GM12892 (cell line): ENCODE measurements around the gene NOL4L.

ENCODE experiments used
- POLR2A ChIP-seq: IDR thresholded peaks from 2 replicates; pipeline ENCODE4 v1.6.1; 2011; ENCODE audit warnings: low read depth, low read length, control low read depth
- POLR2AphosphoS5 ChIP-seq: IDR thresholded peaks from 2 replicates; pipeline ENCODE4 v1.6.1; 2011; ENCODE audit warnings: low read depth, low read length, control low read depth
- TAF1 ChIP-seq: IDR thresholded peaks from 2 replicates; pipeline ENCODE4 v1.6.1; 2011; ENCODE audit warnings: low read depth, mild to moderate bottlenecking, control low read depth, low read length, borderline replicate concordance

DNA sequence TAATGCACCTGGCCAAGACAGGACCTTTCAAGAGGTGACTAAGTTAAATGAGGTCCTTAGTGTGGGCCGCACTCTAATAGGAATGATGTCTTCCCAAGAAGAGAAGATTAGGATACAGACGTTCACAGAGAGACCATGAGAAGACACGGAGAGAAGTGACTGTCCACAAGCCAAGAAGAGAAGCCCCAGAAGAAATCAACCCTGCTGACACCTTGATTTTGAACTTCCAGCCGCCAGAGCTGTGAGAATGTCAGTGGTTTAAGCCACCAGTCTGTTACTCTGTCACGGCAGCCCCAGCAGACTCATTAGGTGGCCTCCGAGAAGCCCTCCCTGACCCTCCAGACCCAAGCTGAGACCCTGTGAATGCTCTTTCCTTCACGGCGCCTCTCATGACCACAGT is 29.5 kb downstream of the NOL4L start:
- TF ChIP-seq POLR2AphosphoS5 (no peak), POLR2A (no peak), TAF1 (no peak)
